H1 (cell line): ENCODE results near the gene EVA1B. TPM values are rescaled to one million over a fixed set of nuclear protein-coding genes. Genes with fewer than 3 reads are reported as not detected.
A peak's percentile ranks its signal among the peaks of the same experiment; 100 is the strongest.

Experiments
- CTCF ChIA-PET: fragments of 300-600 bp; sonication (Branson Sonifier 250); formaldehyde crosslinking; loops from one replicate; lab custom pipeline; 2021; ENCODE audit not compliant: partially characterized antibody; lab: Charles Lee
- POLR2A ChIA-PET: fragments of 300-600 bp; sonication (Branson Sonifier 250); formaldehyde crosslinking; loops from one replicate; lab custom pipeline; 2021; ENCODE audit warnings: inconsistent platforms; ENCODE audit not compliant: partially characterized antibody; lab: Charles Lee
- DNase-seq, 2 experiments: peaks; one replicate each; pipeline versions ENCODE4 v3.0.0 to v3.0.0-alpha.2; 2010 to 2022; ENCODE audit warnings: low spot score in 2 of 2, low read depth in 1 of 2, mixed read lengths in 1 of 2
- FAIRE-seq: peaks from 2 replicates; lab custom pipeline; 2011; peaks lifted over from hg19 to GRCh38; lab: Jason Lieb, UNC
- H2AFZ ChIP-seq: 2 replicates; pipeline ENCODE4 v1.8.1; 2012; ENCODE audit warnings: low read length, inconsistent platforms
- H2AK5ac ChIP-seq: 2 replicates; pipeline ENCODE4 v1.6.1; 2013; ENCODE audit warnings: low read depth, low read length
- H2BK120ac ChIP-seq: replicated peaks from 2 replicates; pipeline ENCODE3; 2013; ENCODE audit warnings: low read depth, low read length, inconsistent platforms
- H2BK12ac ChIP-seq: 2 replicates; pipeline ENCODE4 v1.6.1; 2013; ENCODE audit warnings: low read depth, low read length
- H2BK15ac ChIP-seq: 2 replicates; pipeline ENCODE4 v1.6.1; 2013; ENCODE audit warnings: low read length
- H2BK20ac ChIP-seq: 2 replicates; pipeline ENCODE4 v1.6.1; 2013; ENCODE audit warnings: low read length
- H2BK5ac ChIP-seq: 2 replicates; pipeline ENCODE4 v1.6.1; 2013; ENCODE audit warnings: low read depth, low read length
- H3K14ac ChIP-seq: 2 replicates; pipeline ENCODE4 v1.6.1; 2013; ENCODE audit warnings: inconsistent platforms; ENCODE audit not compliant: insufficient read length
- H3K18ac ChIP-seq: 2 replicates; pipeline ENCODE4 v1.6.1; 2013; ENCODE audit warnings: low read length; ENCODE audit errors: extremely low read depth
- H3K23ac ChIP-seq: 2 replicates; pipeline ENCODE4 v1.6.1; 2013; ENCODE audit warnings: inconsistent platforms; ENCODE audit not compliant: insufficient read length
- H3K23me2 ChIP-seq: 2 replicates; pipeline ENCODE4 v1.6.1; 2013; ENCODE audit warnings: low read depth, low read length
- H3K27ac ChIP-seq: 2 replicates; pipeline ENCODE4 v1.6.1; 2011; ENCODE audit warnings: low read depth, low read length, inconsistent platforms
- H3K27me3 ChIP-seq, 4 experiments: replicated peaks in 1 of 4; 1 replicate in 1 of 4; 2 replicates in 3 of 4; pipeline versions ENCODE4 v1.6.1 to v1.8.1; 2011 to 2013; ENCODE audit warnings: low read length in 3 of 4, mild to moderate bottlenecking in 3 of 4, inconsistent platforms in 2 of 4, mixed read lengths in 2 of 4, moderate library complexity in 1 of 4; ENCODE audit not compliant: control insufficient read depth in 3 of 4, insufficient read depth in 3 of 4; ENCODE audit errors: extremely low read depth in 1 of 4
- H3K36me3 ChIP-seq, 4 experiments: 2 replicates each; pipeline versions ENCODE4 v1.6.1 to v1.8.1; 2011 to 2013; ENCODE audit warnings: mild to moderate bottlenecking in 4 of 4, low read length in 3 of 4, moderate library complexity in 2 of 4, control low read depth in 1 of 4, inconsistent platforms in 1 of 4; ENCODE audit not compliant: insufficient read depth in 4 of 4, control insufficient read depth in 2 of 4
- H3K4ac ChIP-seq: replicated peaks from 2 replicates; pipeline ENCODE3; 2013; ENCODE audit warnings: low read length, low read depth, mixed read lengths, inconsistent platforms; ENCODE audit not compliant: insufficient read length
- H3K4me1 ChIP-seq, 4 experiments: replicated peaks in 1 of 4; 1 replicate in 1 of 4; 2 replicates in 3 of 4; pipeline versions ENCODE4 v1.6.1 to v1.8.1; 2011 to 2013; ENCODE audit warnings: low read length in 3 of 4, inconsistent platforms in 2 of 4, mixed read lengths in 1 of 4; ENCODE audit not compliant: insufficient read depth in 4 of 4, control insufficient read depth in 3 of 4
- H3K4me2 ChIP-seq, 2 experiments: 2 replicates each; pipeline versions ENCODE4 v1.6.1 to v1.8.1; 2011 to 2013; ENCODE audit warnings: low read depth in 2 of 2, low read length in 2 of 2, control low read depth in 1 of 2, inconsistent platforms in 1 of 2, mild to moderate bottlenecking in 1 of 2; ENCODE audit not compliant: insufficient read depth in 1 of 2
- H3K4me3 ChIP-seq, 4 experiments: fragments of 200-600, 300-600 bp in 1 of 4; sonication (generic), shearing (Covaris generic), sonication (Bioruptor Twin) in 1 of 4; 2 replicates each; pipeline versions ENCODE4 v1.5.1 to v1.8.1; 2011 to 2016; ENCODE audit warnings: low read length in 4 of 4, low read depth in 3 of 4, control low read depth in 2 of 4, inconsistent platforms in 2 of 4, mild to moderate bottlenecking in 2 of 4, mixed read lengths in 1 of 4, moderate library complexity in 1 of 4; ENCODE audit not compliant: insufficient read depth in 2 of 4; ENCODE audit errors: extremely low read depth in 1 of 4
- H3K56ac ChIP-seq: replicated peaks from 2 replicates; pipeline ENCODE3; 2013; ENCODE audit warnings: low read depth, mild to moderate bottlenecking, mixed read lengths, low read length, inconsistent platforms; ENCODE audit not compliant: insufficient read length
- H3K79me1 ChIP-seq: 2 replicates; pipeline ENCODE4 v1.6.1; 2013; ENCODE audit warnings: low read depth, low read length, control low read depth
- H3K79me2 ChIP-seq, 2 experiments: 2 replicates each; pipeline versions ENCODE4 v1.6.1 to v1.8.1; 2012 to 2013; ENCODE audit warnings: low read length in 2 of 2, mild to moderate bottlenecking in 2 of 2, inconsistent platforms in 1 of 2; ENCODE audit not compliant: insufficient read depth in 2 of 2, control insufficient read depth in 1 of 2
- H3K9ac ChIP-seq, 4 experiments: replicated peaks in 1 of 4; 1 replicate in 1 of 4; 2 replicates in 3 of 4; pipeline versions ENCODE4 v1.6.1 to v1.8.1; 2011 to 2013; ENCODE audit warnings: low read depth in 3 of 4, low read length in 3 of 4, control low read depth in 2 of 4, mild to moderate bottlenecking in 2 of 4, moderate library complexity in 2 of 4, inconsistent platforms in 1 of 4; ENCODE audit errors: extremely low read depth in 1 of 4
- H3K9me3 ChIP-seq, 2 experiments: 2 replicates each; pipeline versions ENCODE4 v1.6.1 to v1.8.1; 2012 to 2013; ENCODE audit warnings: mild to moderate bottlenecking in 2 of 2, moderate library complexity in 2 of 2, control low read depth in 1 of 2, inconsistent platforms in 1 of 2, low read depth in 1 of 2, low read length in 1 of 2, mixed read lengths in 1 of 2; ENCODE audit not compliant: insufficient read depth in 2 of 2
- H4K20me1 ChIP-seq, 2 experiments: replicated peaks in 1 of 2; 2 replicates each; pipeline versions ENCODE3 to v1.8.1; 2011 to 2013; ENCODE audit warnings: inconsistent platforms in 2 of 2, low read length in 2 of 2, mild to moderate bottlenecking in 1 of 2; ENCODE audit not compliant: insufficient read depth in 2 of 2, control insufficient read depth in 1 of 2
- H4K5ac ChIP-seq: 2 replicates; pipeline ENCODE4 v1.6.1; 2013; ENCODE audit warnings: low read length, low read depth, mixed read lengths, inconsistent platforms; ENCODE audit not compliant: insufficient read length
- H4K8ac ChIP-seq: 2 replicates; pipeline ENCODE4 v1.8.0; 2013; ENCODE audit warnings: mild to moderate bottlenecking, moderate library complexity, low read length, inconsistent platforms; ENCODE audit not compliant: insufficient read depth; ENCODE audit errors: extremely low read depth
- H4K91ac ChIP-seq: replicated peaks from 2 replicates; pipeline ENCODE3; 2013; ENCODE audit warnings: low read length, mixed read lengths, inconsistent platforms; ENCODE audit not compliant: insufficient read length
- ASH2L ChIP-seq: fragments of 200-600, 300-600 bp; sonication (generic); IDR thresholded peaks from one replicate; pipeline ENCODE4 v1.7.1; 2017; ENCODE audit warnings: low read length
- KDM5A ChIP-seq: fragments of 200-600 bp; IDR thresholded peaks from 2 replicates; pipeline ENCODE4 v1.7.1; 2012; ENCODE audit warnings: mild to moderate bottlenecking, low read length, inconsistent platforms, mixed read lengths
- RAD21 ChIP-seq, 2 experiments: IDR thresholded peaks in 1 of 2; conservative IDR thresholded peaks in 1 of 2; 2 replicates each; pipeline ENCODE4 v1.6.1; 2011; ENCODE audit warnings: low read depth in 2 of 2, low read length in 2 of 2, improper control_type of control experiment in 1 of 2, inconsistent platforms in 1 of 2, mild to moderate bottlenecking in 1 of 2, moderate library complexity in 1 of 2
- RXRA ChIP-seq: IDR thresholded peaks from 2 replicates; pipeline ENCODE4 v1.6.1; 2011; ENCODE audit warnings: low read depth, mild to moderate bottlenecking, low read length, moderate library complexity; ENCODE audit not compliant: insufficient read depth
- TAF7 ChIP-seq: optimal IDR thresholded peaks from 2 replicates; pipeline ENCODE3; 2011; ENCODE audit warnings: low read depth, mild to moderate bottlenecking, inconsistent platforms, low read length, moderate library complexity, borderline replicate concordance
- WGBS, 2 experiments: shearing (Covaris generic) in 1 of 2; methylation state at CpG; one replicate each; pipeline versions ENCODE4 v1.1.6 to v1.1.7; 2013 to 2015; ENCODE audit warnings: low lambda C conversion rate in 2 of 2, mixed read lengths in 2 of 2, inconsistent platforms in 1 of 2, low coverage in 1 of 2, missing lambda C conversion rate in 1 of 2; ENCODE audit not compliant: insufficient replicate concordance in 2 of 2, insufficient coverage in 1 of 2, insufficient read length in 1 of 2; ENCODE audit errors: extremely low coverage in 1 of 2, missing lambda C conversion rate in 1 of 2; 5-methylcytosine and 5-hydroxymethylcytosine counted together
- polyA plus RNA-seq, 7 experiments: library from polyadenylated mRNA; depleted of rRNA in 3 of 7; stranded (reverse) in 5 of 7; unstranded in 2 of 7; fragments of >200 nt in 5 of 7; fragments of 200-250 nt in 2 of 7; gene quantifications; 1 replicate in 5 of 7; 2 replicates in 1 of 7; 4 replicates in 1 of 7; pipeline versions ENCODE4 v1.2.1 to v1.2.3, GENCODE V29; 2011 to 2013; ENCODE audit warnings: missing spikeins in 2 of 7, mixed read lengths in 2 of 7
- total RNA-seq: library from RNA; stranded (reverse); fragmentation: NEBNext Ultra II Directional; extraction: Animal tissue kit (Norgen Biotek cat#: 25700); gene quantifications from 2 replicates; pipeline ENCODE4 v1.2.1, GENCODE V29; 2021
- TF ChIP-seq, protein P1 (sequence below), 3 experiments: IDR thresholded peaks; 1 replicate in 2 of 3; 2 replicates in 1 of 3; pipeline versions ENCODE4 v1.5.1 to v1.6.1; 2011; ENCODE audit warnings: low read length in 3 of 3, mild to moderate bottlenecking in 3 of 3, inconsistent platforms in 2 of 3, low read depth in 1 of 3, moderate library complexity in 1 of 3; ENCODE audit not compliant: insufficient read depth in 1 of 3; ENCODE audit errors: control extremely low read depth in 1 of 3

Gene EVA1B
- total and polyA plus RNA-seq, 2 of the 8 experiments (the other 6 are each of a cell fraction or from before 2014, with no cell fraction given): 10.0 to 19.9 TPM

DNA sequence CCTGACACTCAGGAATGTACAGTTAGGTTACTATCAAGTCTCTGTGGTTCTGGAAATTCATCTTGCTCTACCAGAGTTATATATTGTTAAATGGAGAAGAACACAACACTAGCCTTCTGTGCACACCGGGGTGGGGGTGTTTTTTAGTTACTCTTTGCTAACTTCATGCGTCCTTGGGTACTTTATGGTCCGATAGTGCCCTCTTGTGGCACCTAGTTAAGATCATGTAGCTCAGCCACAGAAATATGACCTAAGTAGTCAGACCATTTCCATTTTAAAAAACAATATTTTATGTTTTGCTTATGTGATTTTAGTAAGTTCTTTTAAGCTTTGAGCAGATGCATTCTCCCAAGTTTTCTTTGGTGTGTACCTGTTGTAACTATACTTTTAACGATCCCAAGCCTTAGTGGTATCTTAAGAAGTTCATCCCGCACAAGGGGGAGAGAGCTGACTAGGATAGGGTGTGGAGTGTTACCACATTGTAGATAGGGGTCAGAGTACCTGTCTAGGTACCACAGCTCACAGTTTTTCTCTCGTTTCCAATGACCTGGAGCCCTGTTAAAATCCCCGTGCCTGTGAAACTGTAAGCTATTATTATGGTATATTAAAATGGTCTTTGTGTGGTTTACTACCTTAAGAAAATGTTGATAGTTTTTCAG lies 37.9 kb downstream of the EVA1B start:
- no peak overlapping the region for H3K27ac ChIP-seq
- H3K4me2 ChIP-seq: no peak overlapping the region
- H3K4ac ChIP-seq: no peak overlapping the region
- H3K9me3 ChIP-seq: no peaks in the 10 kb centered on the region
- H3K14ac ChIP-seq: no peak overlapping the region
- WGBS, 2 experiments: 61% methylated on average over 7 of the region's 7 CpGs; no CpG with 5 or more reads in 1 of the 2 experiments
- no peaks in the 10 kb centered on the region for H3K79me1 ChIP-seq
- no peak overlapping the region for H4K91ac ChIP-seq
- no peak overlapping the region for H2AFZ ChIP-seq
- no peak overlapping the region for H3K23ac ChIP-seq
- no peak overlapping the region for H2BK20ac ChIP-seq
- H2BK120ac ChIP-seq: no peak overlapping the region
- POLR2A ChIA-PET: interaction anchor here (0.7 to 1.4 kb wide), 5 partner anchors 16 to 136 kb away, joined by 3 to 4 read pairs (median 3); partner anchors contain the start of gene TRAPPC3
- peak; percentile 28 for FAIRE-seq
- H4K5ac ChIP-seq: no peak overlapping the region
- H3K23me2 ChIP-seq: no peaks in the 10 kb centered on the region
- H4K20me1 ChIP-seq: peaks cover 4 to 11% of the 10 kb centered on the region in 2 experiments
- H2BK5ac ChIP-seq: no peak overlapping the region
- peak in 1 of 2 experiments; percentile 53 for DNase-seq
- no peak overlapping the region for H3K4me3 ChIP-seq
- no peak overlapping the region for H3K18ac ChIP-seq
- CTCF ChIA-PET: interaction anchor here (0.5 to 3.8 kb wide), 43 partner anchors 9 to 619 kb away, joined by 3 to 68 read pairs (median 4); partner anchors contain the start of genes SH3D21, THRAP3 and TRAPPC3
- no peak overlapping the region for H2AK5ac ChIP-seq
- no peak overlapping the region for H3K56ac ChIP-seq
- no peak overlapping the region for H2BK12ac ChIP-seq
- no peak overlapping the region for H2BK15ac ChIP-seq
- H3K9ac ChIP-seq: no peak overlapping the region
- peaks cover 0 to 27% of the 10 kb centered on the region in 2 experiments; a peak in 2 of 4 replicates for H3K79me2 ChIP-seq
- H3K27me3 ChIP-seq: no peaks in the 10 kb centered on the region
- no peaks in the 10 kb centered on the region for H3K4me1 ChIP-seq
- no peak overlapping the region for H4K8ac ChIP-seq
- TF ChIP-seq KDM5A (0 out of 2 replicates have a peak, but pooled peaks have one; percentile 36), TAF7 (no peak), RXRA (no peak), ASH2L (no peak), RAD21 (IDR thresholded peaks at IDR 0.05 in 1 of 2, conservative IDR thresholded peaks at IDR 0.05 in 1 of 2; ENCODE audit: low read depth in 2 of 2, low read length in 2 of 2) (peak; percentile 78 to 81)
- TF ChIP-seq, protein P1, sequence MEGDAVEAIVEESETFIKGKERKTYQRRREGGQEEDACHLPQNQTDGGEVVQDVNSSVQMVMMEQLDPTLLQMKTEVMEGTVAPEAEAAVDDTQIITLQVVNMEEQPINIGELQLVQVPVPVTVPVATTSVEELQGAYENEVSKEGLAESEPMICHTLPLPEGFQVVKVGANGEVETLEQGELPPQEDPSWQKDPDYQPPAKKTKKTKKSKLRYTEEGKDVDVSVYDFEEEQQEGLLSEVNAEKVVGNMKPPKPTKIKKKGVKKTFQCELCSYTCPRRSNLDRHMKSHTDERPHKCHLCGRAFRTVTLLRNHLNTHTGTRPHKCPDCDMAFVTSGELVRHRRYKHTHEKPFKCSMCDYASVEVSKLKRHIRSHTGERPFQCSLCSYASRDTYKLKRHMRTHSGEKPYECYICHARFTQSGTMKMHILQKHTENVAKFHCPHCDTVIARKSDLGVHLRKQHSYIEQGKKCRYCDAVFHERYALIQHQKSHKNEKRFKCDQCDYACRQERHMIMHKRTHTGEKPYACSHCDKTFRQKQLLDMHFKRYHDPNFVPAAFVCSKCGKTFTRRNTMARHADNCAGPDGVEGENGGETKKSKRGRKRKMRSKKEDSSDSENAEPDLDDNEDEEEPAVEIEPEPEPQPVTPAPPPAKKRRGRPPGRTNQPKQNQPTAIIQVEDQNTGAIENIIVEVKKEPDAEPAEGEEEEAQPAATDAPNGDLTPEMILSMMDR (IDR thresholded peaks at IDR 0.05; ENCODE audit: control extremely low read depth in 1 of 3, insufficient read depth in 1 of 3, low read depth in 1 of 3, low read length in 3 of 3): peak in 2 of 3 experiments; percentile 66 to 67; a peak in 3 of 4 replicates
- TF ChIP-seq, all 59 proteins: peak for 3
- peaks cover 23 to 62% (median 52%) of the 10 kb centered on the region in 4 experiments for H3K36me3 ChIP-seq
